Measurements from ENCODE around the gene AK8. TPM values are rescaled to one million over a fixed set of nuclear protein-coding genes. Genes with fewer than 3 reads are reported as not detected.

AK8 gene
- total and polyA plus RNA-seq, 11 donors: 0.61 to 1.4 TPM; not detected in 9

- no peak for ATAC-seq
- Histone ChIP-seq H3K27ac (no peak overlapping the region), H3K4me3 (no peak overlapping the region), H3K27me3 (no peaks in the 10 kb centered on the region), H3K9me3 (no peaks in the 10 kb centered on the region), H3K36me3 (peaks cover 0 to 100% (median 77%) of the 10 kb centered on the region in 9 donors), H3K4me1 (peaks cover 0 to 6% (median 0%) of the 10 kb centered on the region in 12 donors)
- whole genome bisulfite sequencing, 4 donors: 78 to 83% (median 82%) methylated on average over 2 of the region's 2 CpGs
- TF ChIP-seq POLR2A (IDR thresholded peaks at IDR 0.05): no peak
- TF ChIP-seq CTCF (IDR thresholded peaks at IDR 0.05): no peak
- DNase-seq: no peak
- intact Hi-C loops (cut with DNase I): loop anchor here in 1 of 10 donors (10.0 kb wide), 1 partner anchor 65 kb away; the partner anchor contains the start of gene GFI1B
Observed at GRCh38 chr9:132909311-132909710, 31.2 kb upstream of the AK8 start.

GRCh38 chr9:132908635-132909034, 30.6 kb upstream of the AK8 start:
- TF ChIP-seq CTCF (IDR thresholded peaks at IDR 0.05): no peak
- no peak for TF ChIP-seq POLR2A (IDR thresholded peaks at IDR 0.05)
- Histone ChIP-seq H3K4me3 (no peak overlapping the region), H3K27me3 (no peaks in the 10 kb centered on the region), H3K27ac (no peak overlapping the region), H3K9me3 (no peaks in the 10 kb centered on the region), H3K36me3 (peaks cover 0 to 100% (median 79%) of the 10 kb centered on the region in 9 donors), H3K4me1 (peaks cover 0 to 12% (median 0%) of the 10 kb centered on the region in 12 donors)
- intact Hi-C loops (cut with DNase I): loop anchor here in 1 of 10 donors (10.0 kb wide), 1 partner anchor 66 kb away; the partner anchor contains the start of gene GFI1B
- WGBS, 4 donors: 91 to 96% (median 92%) methylated on average over 7 of the region's 7 CpGs
- ATAC-seq (no peak), DNase-seq (no peak)

GRCh38 chr9:132905726-132906125, 27.6 kb upstream of the AK8 start:
- intact Hi-C loops (cut with DNase I): loop anchor here in 1 of 10 donors (10.0 kb wide), 1 partner anchor 69 kb away; the partner anchor contains the start of gene GFI1B
- ATAC-seq (no peak), DNase-seq (no peak)
- no peaks in the 10 kb centered on the region for H3K9me3 ChIP-seq
- WGBS, 4 donors: 93 to 95% (median 93%) methylated on average over 12 of the region's 12 CpGs
- peaks cover 0 to 15% (median 0%) of the 10 kb centered on the region in 12 donors for H3K4me1 ChIP-seq
- TF ChIP-seq CTCF (IDR thresholded peaks at IDR 0.05) (no peak), POLR2A (IDR thresholded peaks at IDR 0.05) (no peak)
- no peak overlapping the region for H3K27ac ChIP-seq
- H3K36me3 ChIP-seq: peaks cover 0 to 100% (median 88%) of the 10 kb centered on the region in 9 donors
- H3K4me3 ChIP-seq: no peak overlapping the region
- no peaks in the 10 kb centered on the region for H3K27me3 ChIP-seq

GRCh38 chr9:132903574-132904492, 25.7 kb upstream of the AK8 start:
- 80 to 86% (median 83%) methylated on average over 13 of the region's 13 CpGs for WGBS, 4 donors
- TF ChIP-seq CTCF (IDR thresholded peaks at IDR 0.05) (no peak), POLR2A (IDR thresholded peaks at IDR 0.05) (no peak)
- H3K4me3 ChIP-seq: no peak overlapping the region
- intact Hi-C loops (cut with DNase I): loop anchor here in 2 of 10 donors (5.0 to 10.0 kb wide), 3 partner anchors 68 to 102 kb away; partner anchors contain the start of gene GFI1B (in 1 of the 2)
- no peaks in the 10 kb centered on the region for H3K27me3 ChIP-seq
- peaks cover 0 to 100% (median 88%) of the 10 kb centered on the region in 9 donors for H3K36me3 ChIP-seq
- peaks cover 0 to 15% (median 0%) of the 10 kb centered on the region in 12 donors for H3K4me1 ChIP-seq
- no peak for ATAC-seq
- no peak overlapping the region for H3K27ac ChIP-seq
- no peak for DNase-seq
- no peaks in the 10 kb centered on the region for H3K9me3 ChIP-seq
